ENCODE measurements around the gene EFHD1. TPM values are rescaled to one million over a fixed set of nuclear protein-coding genes. Genes with fewer than 3 reads are reported as not detected.

The EFHD1 gene
- total and polyA plus RNA-seq, 2 donors (not counting 1 experiment from before 2014, with no cell fraction given): not detected

DNA sequence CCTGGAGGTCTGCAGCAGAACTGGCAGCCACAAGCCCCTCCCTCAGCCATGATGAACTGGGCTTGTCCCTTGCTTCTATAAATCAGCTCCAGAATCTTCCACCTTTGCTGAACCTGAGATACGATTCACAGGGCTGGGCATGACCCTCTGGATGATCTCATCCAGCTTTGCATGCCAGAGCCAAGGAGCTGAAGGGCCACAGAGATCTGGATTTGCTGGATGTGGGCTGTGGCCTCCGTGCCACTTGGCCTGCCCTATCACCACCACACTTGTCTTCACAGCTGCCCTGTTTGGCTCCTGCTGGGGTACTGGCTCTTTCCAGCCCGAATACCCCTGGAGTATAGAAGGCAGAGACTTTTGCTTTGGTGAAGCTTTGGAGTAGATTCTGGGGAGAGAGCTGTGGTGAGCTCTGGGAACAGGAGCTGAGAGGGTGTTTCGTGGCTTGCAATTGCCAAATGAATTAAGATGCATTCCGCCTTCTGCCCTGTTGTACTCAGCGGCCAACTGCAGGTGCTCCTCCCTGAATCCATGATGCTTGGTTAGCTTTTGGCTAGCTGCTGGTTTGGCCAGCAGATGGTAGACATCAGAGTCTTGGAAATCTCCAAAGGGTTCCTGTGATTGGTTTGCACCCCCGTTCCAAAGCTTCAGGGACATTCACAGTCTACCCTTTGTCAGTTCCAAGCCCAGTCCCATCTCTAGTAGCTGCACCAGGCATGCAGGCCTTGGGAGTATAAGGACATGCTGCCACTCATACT, 32.8 kb downstream of the EFHD1 start:
- ChIA-PET POLR2A (no interaction called here), CTCF (no interaction called here)
- Mint-ChIP-seq H3K27ac (no peak overlapping the region), H3K4me1 (no peaks in the 10 kb centered on the region), H3K9me3 (ENCODE audit: insufficient read depth) (no peaks in the 10 kb centered on the region), H3K27me3 (peaks cover 20% of the 10 kb centered on the region), H3K4me3 (no peak overlapping the region)
- Histone ChIP-seq H3K27ac (ENCODE audit: low read length in 2 of 2) (no peak overlapping the region), H3K9ac (ENCODE audit: low read length) (no peak overlapping the region), H3K36me3 (replicated peaks in 1 of 2; ENCODE audit: control extremely low read depth in 1 of 2, control insufficient read depth in 1 of 2, extremely low read depth in 1 of 2, insufficient read depth in 2 of 2, low read length in 1 of 2) (no peaks in the 10 kb centered on the region), H3K27me3 (replicated peaks in 1 of 4; ENCODE audit: control extremely low read depth in 1 of 4, control insufficient read depth in 3 of 4, insufficient read depth in 4 of 4, low read length in 3 of 4) (peaks cover 0 to 13% (median 0%) of the 10 kb centered on the region in 4 experiments), H3K79me2 (ENCODE audit: control insufficient read depth, insufficient read depth, low read length) (no peaks in the 10 kb centered on the region), H2AFZ (ENCODE audit: insufficient read depth, low read depth, low read length, poor library complexity, severe bottlenecking) (no peak overlapping the region), H3K9me3 (ENCODE audit: control extremely low read depth in 1 of 3, control insufficient read depth in 2 of 3, insufficient read depth in 1 of 3, low read length in 2 of 3) (no peaks in the 10 kb centered on the region), H3K4me1 (ENCODE audit: control insufficient read depth in 2 of 2, insufficient read depth in 2 of 2, low read length in 2 of 2) (no peaks in the 10 kb centered on the region), H3K4me2 (replicated peaks; ENCODE audit: low read depth, low read length, poor library complexity, severe bottlenecking) (no peak overlapping the region), H3K4me3 (ENCODE audit: control extremely low read depth in 1 of 5, extremely low read depth in 1 of 5, insufficient read depth in 1 of 5, low read depth in 2 of 5, low read length in 4 of 5) (no peak overlapping the region), H4K20me1 (ENCODE audit: control insufficient read depth, insufficient read depth, low read length, poor library complexity, severe bottlenecking) (no peaks in the 10 kb centered on the region)
- ATAC-seq (ENCODE audit: low read depth) (no peak), DNase-seq (no peak)
- intact Hi-C loops (cut with micrococcal nuclease): no loop called here
- TF ChIP-seq EZH2 (IDR thresholded peaks at IDR 0.05; ENCODE audit: borderline replicate concordance, insufficient read depth, low read depth, low read length, poor library complexity, severe bottlenecking) (no peak), CTCF (IDR thresholded peaks at IDR 0.05) (no peak)
- 93% methylated on average over 5 of the region's 7 CpGs for WGBS (ENCODE audit: insufficient coverage)

- Mint-ChIP-seq H3K27ac (no peak overlapping the region), H3K27me3 (peaks cover 15% of the 10 kb centered on the region), H3K4me1 (no peaks in the 10 kb centered on the region), H3K9me3 (ENCODE audit: insufficient read depth) (no peaks in the 10 kb centered on the region), H3K4me3 (no peak overlapping the region)
- 97% methylated on average over 6 of the region's 10 CpGs for WGBS (ENCODE audit: insufficient coverage)
- ATAC-seq (ENCODE audit: low read depth) (no peak), DNase-seq (no peak)
- H3K9me3 ChIP-seq (ENCODE audit: control extremely low read depth in 1 of 3, control insufficient read depth in 2 of 3, insufficient read depth in 1 of 3, low read length in 2 of 3): no peaks in the 10 kb centered on the region
- intact Hi-C loops (cut with micrococcal nuclease): no loop called here
- no peak for TF ChIP-seq CTCF (IDR thresholded peaks at IDR 0.05)
- no peak for TF ChIP-seq EZH2 (IDR thresholded peaks at IDR 0.05; ENCODE audit: borderline replicate concordance, insufficient read depth, low read depth, low read length, poor library complexity, severe bottlenecking)
- H4K20me1 ChIP-seq (ENCODE audit: control insufficient read depth, insufficient read depth, low read length, poor library complexity, severe bottlenecking): no peaks in the 10 kb centered on the region
- H3K27ac ChIP-seq (ENCODE audit: low read length in 2 of 2): no peak overlapping the region
- H3K27me3 ChIP-seq (replicated peaks in 1 of 4; ENCODE audit: control extremely low read depth in 1 of 4, control insufficient read depth in 3 of 4, insufficient read depth in 4 of 4, low read length in 3 of 4): peaks cover 0 to 13% (median 0%) of the 10 kb centered on the region in 4 experiments
- H3K9ac ChIP-seq (ENCODE audit: low read length): no peak overlapping the region
- no peak overlapping the region for H2AFZ ChIP-seq (ENCODE audit: insufficient read depth, low read depth, low read length, poor library complexity, severe bottlenecking)
- ChIA-PET POLR2A (no interaction called here), CTCF (no interaction called here)
- H3K4me1 ChIP-seq (ENCODE audit: control insufficient read depth in 2 of 2, insufficient read depth in 2 of 2, low read length in 2 of 2): no peaks in the 10 kb centered on the region
- no peaks in the 10 kb centered on the region for H3K79me2 ChIP-seq (ENCODE audit: control insufficient read depth, insufficient read depth, low read length)
- H3K4me3 ChIP-seq (ENCODE audit: control extremely low read depth in 1 of 5, extremely low read depth in 1 of 5, insufficient read depth in 1 of 5, low read depth in 2 of 5, low read length in 4 of 5): no peak overlapping the region
- no peaks in the 10 kb centered on the region for H3K36me3 ChIP-seq (replicated peaks in 1 of 2; ENCODE audit: control extremely low read depth in 1 of 2, control insufficient read depth in 1 of 2, extremely low read depth in 1 of 2, insufficient read depth in 2 of 2, low read length in 1 of 2)
- H3K4me2 ChIP-seq (replicated peaks; ENCODE audit: low read depth, low read length, poor library complexity, severe bottlenecking): no peak overlapping the region
Observed at GRCh38 chr2:232667989-232668583, 34.7 kb downstream of the EFHD1 start.
